ENCODE results near the gene GRID2. TPM values are rescaled to one million over a fixed set of nuclear protein-coding genes. Genes with fewer than 3 reads are reported as not detected.

GRID2 gene
- total RNA-seq, 3 donors from 2014 or later, result under 0.01 TPM

- Histone ChIP-seq H3K9me3 (no peaks in the 10 kb centered on the region), H3K27ac (no peak overlapping the region), H3K36me3 (no peaks in the 10 kb centered on the region), H3K4me3 (no peak overlapping the region), H3K27me3 (no peaks in the 10 kb centered on the region), H3K4me1 (no peaks in the 10 kb centered on the region)
- intact Hi-C loops (cut with DNase I; ENCODE audit: low total_unique reads), result no loop called here
- no peak for DNase-seq (ENCODE audit: low spot score in 2 of 2)
- TF ChIP-seq, protein P1, sequence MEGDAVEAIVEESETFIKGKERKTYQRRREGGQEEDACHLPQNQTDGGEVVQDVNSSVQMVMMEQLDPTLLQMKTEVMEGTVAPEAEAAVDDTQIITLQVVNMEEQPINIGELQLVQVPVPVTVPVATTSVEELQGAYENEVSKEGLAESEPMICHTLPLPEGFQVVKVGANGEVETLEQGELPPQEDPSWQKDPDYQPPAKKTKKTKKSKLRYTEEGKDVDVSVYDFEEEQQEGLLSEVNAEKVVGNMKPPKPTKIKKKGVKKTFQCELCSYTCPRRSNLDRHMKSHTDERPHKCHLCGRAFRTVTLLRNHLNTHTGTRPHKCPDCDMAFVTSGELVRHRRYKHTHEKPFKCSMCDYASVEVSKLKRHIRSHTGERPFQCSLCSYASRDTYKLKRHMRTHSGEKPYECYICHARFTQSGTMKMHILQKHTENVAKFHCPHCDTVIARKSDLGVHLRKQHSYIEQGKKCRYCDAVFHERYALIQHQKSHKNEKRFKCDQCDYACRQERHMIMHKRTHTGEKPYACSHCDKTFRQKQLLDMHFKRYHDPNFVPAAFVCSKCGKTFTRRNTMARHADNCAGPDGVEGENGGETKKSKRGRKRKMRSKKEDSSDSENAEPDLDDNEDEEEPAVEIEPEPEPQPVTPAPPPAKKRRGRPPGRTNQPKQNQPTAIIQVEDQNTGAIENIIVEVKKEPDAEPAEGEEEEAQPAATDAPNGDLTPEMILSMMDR (IDR thresholded peaks at IDR 0.05), result no peak
- no peak for TF ChIP-seq POLR2AphosphoS5 (IDR thresholded peaks at IDR 0.05)
Measured at GRCh38 chr4:93103042-93103441, 799.3 kb downstream of the GRID2 start.

- Histone ChIP-seq H3K27ac (no peak overlapping the region), H3K36me3 (no peaks in the 10 kb centered on the region), H3K4me3 (no peak overlapping the region), H3K4me1 (no peaks in the 10 kb centered on the region), H3K27me3 (no peaks in the 10 kb centered on the region), H3K9me3 (no peaks in the 10 kb centered on the region)
- no peak for TF ChIP-seq POLR2AphosphoS5 (IDR thresholded peaks at IDR 0.05)
- TF ChIP-seq POLR2A (IDR thresholded peaks at IDR 0.05), result no peak
- TF ChIP-seq, protein P1 (IDR thresholded peaks at IDR 0.05), result no peak
- no peak for DNase-seq (ENCODE audit: low spot score in 2 of 2)
- intact Hi-C loops (cut with DNase I; ENCODE audit: low total_unique reads), result no loop called here
Measured at GRCh38 chr4:93116624-93117023, 812.9 kb downstream of the GRID2 start.

DNA sequence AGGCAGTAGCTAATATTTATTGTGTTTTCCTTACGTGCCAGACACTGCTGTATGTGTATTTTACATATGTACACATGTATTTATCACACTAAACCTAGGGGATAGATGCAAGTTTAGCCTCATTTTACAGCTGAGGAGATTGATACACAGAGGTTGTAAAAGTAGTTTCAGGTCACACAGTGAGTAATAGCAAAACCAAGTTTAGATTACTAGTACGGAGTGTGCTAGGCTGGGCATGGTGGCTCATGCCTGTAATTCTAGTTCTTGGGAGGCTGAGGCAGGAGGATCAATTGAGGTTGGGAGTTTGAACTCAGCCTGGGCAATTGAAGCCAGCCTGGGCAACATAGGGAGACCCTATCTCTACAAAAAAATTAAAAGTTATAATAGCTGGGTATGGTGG, 823.7 kb downstream of the GRID2 start:
- H3K36me3 ChIP-seq, result no peaks in the 10 kb centered on the region
- TF ChIP-seq POLR2AphosphoS5 (IDR thresholded peaks at IDR 0.05), result no peak
- TF ChIP-seq, protein P1 (IDR thresholded peaks at IDR 0.05), result no peak
- TF ChIP-seq POLR2A (IDR thresholded peaks at IDR 0.05), result no peak
- DNase-seq (ENCODE audit: low spot score in 2 of 2), result no peak
- H3K4me1 ChIP-seq, result no peaks in the 10 kb centered on the region
- no peak overlapping the region for H3K27ac ChIP-seq
- H3K9me3 ChIP-seq, result no peaks in the 10 kb centered on the region
- intact Hi-C loops (cut with DNase I; ENCODE audit: low total_unique reads), result no loop called here
- H3K27me3 ChIP-seq, result no peaks in the 10 kb centered on the region
- no peak overlapping the region for H3K4me3 ChIP-seq

GRCh38 chr4:93132631-93133030, 828.9 kb downstream of the GRID2 start:
- Histone ChIP-seq H3K4me3 (no peak overlapping the region), H3K4me1 (no peaks in the 10 kb centered on the region), H3K27me3 (no peaks in the 10 kb centered on the region), H3K27ac (no peak overlapping the region), H3K9me3 (no peaks in the 10 kb centered on the region), H3K36me3 (no peaks in the 10 kb centered on the region)
- intact Hi-C loops (cut with DNase I; ENCODE audit: low total_unique reads), result no loop called here
- TF ChIP-seq, protein P1 (IDR thresholded peaks at IDR 0.05), result no peak
- TF ChIP-seq POLR2AphosphoS5 (IDR thresholded peaks at IDR 0.05) (no peak), POLR2A (IDR thresholded peaks at IDR 0.05) (no peak)
- DNase-seq (ENCODE audit: low spot score in 2 of 2), result no peak

DNA sequence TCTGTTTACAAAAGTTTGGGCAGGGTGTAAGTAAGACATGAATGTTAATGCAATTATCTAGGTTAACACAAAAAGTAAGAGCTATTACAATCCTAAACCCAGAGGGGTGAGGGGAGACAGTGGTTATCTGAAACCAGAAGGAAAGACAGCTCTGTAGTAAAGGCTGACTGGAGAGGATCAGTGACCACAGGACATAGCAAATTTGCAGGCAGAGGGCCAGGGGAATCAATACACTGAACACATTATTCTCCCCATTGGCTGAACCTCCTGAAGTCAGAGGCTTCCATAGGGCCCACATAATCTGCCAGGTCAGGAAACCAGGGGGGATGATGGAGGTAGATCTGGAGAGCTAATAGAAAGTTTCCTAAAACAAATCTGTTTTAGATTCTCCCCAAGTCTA, 835.4 kb downstream of the GRID2 start:
- H3K9me3 ChIP-seq, result no peaks in the 10 kb centered on the region
- H3K36me3 ChIP-seq, result no peaks in the 10 kb centered on the region
- no peak overlapping the region for H3K27ac ChIP-seq
- no peak for DNase-seq (ENCODE audit: low spot score in 2 of 2)
- H3K4me1 ChIP-seq, result no peaks in the 10 kb centered on the region
- H3K27me3 ChIP-seq, result no peaks in the 10 kb centered on the region
- no peak overlapping the region for H3K4me3 ChIP-seq
- intact Hi-C loops (cut with DNase I; ENCODE audit: low total_unique reads), result no loop called here
- TF ChIP-seq POLR2AphosphoS5 (IDR thresholded peaks at IDR 0.05) (no peak), POLR2A (IDR thresholded peaks at IDR 0.05) (no peak)
- TF ChIP-seq, protein P1 (IDR thresholded peaks at IDR 0.05), result no peak

All from breast epithelium (tissue), 4 donors.